HG03175 (cell line): ENCODE measurements around the gene CTNNBIP1.
"Not testable (repeated sequence)": the region's sequence is repeated elsewhere in the genome, so short reads cannot be mapped to it uniquely, and the experiment has no call there.

Experiments used
- ATAC-seq: cut with Tn5 transposase; IDR thresholded peaks from one replicate; pipeline ENCODE4 v1.9.1; 2021; ENCODE audit warnings: mild to moderate bottlenecking, moderate library complexity; ENCODE audit not compliant: unreplicated experiment

The CTNNBIP1 gene

GRCh38 chr1:9811239-9811966 lies 98.7 kb downstream of the CTNNBIP1 start:
- ATAC-seq, result no peak

GRCh38 chr1:9809100-9809510 lies 101.0 kb downstream of the CTNNBIP1 start:
- ATAC-seq, result no peak

GRCh38 chr1:9808459-9808858 lies 101.6 kb downstream of the CTNNBIP1 start:
- ATAC-seq, result no peak

GRCh38 chr1:9807541-9807940 lies 102.5 kb downstream of the CTNNBIP1 start:
- ATAC-seq, result no peak

- ATAC-seq, result not testable (repeated sequence)
Observed at GRCh38 chr1:9805972-9806371, 104.1 kb downstream of the CTNNBIP1 start.

GRCh38 chr1:9805006-9805508 lies 105.0 kb downstream of the CTNNBIP1 start:
- no peak for ATAC-seq

GRCh38 chr1:9803003-9803918 lies 106.8 kb downstream of the CTNNBIP1 start:
- not testable (repeated sequence) for ATAC-seq

GRCh38 chr1:9801909-9802308 lies 108.2 kb downstream of the CTNNBIP1 start:
- ATAC-seq, result no peak
